Lower leg skin (tissue), 4 donors: Measurements from ENCODE around the gene METRNL. TPM values are rescaled to one million over a fixed set of nuclear protein-coding genes. Genes with fewer than 3 reads are reported as not detected.

Experiments
- DNase-seq, 2 donors: peaks; one replicate each; pipeline ENCODE4 v3.0.0-alpha.2; 2019; ENCODE audit warnings: low spot score in 2 of 2
- H3K4me3 ChIP-seq: fragments of 200-600 bp; sonication (generic); 2 replicates; pipeline ENCODE4 v1.5.1; 2017; ENCODE audit warnings: mild to moderate bottlenecking, low read depth; ENCODE audit not compliant: poor library complexity, severe bottlenecking
- CTCF ChIP-seq, 3 donors: fragments of 450-650 bp; IDR thresholded peaks; one replicate each; pipeline ENCODE4 v1.5.1; 2016; ENCODE audit warnings: antibody characterized with exemption in 3 of 3, mild to moderate bottlenecking in 3 of 3, moderate library complexity in 2 of 3
- POLR2A ChIP-seq, 2 donors: fragments of 450-650 bp; IDR thresholded peaks; one replicate each; pipeline ENCODE4 v1.6.1; 2016 to 2017; ENCODE audit warnings: antibody characterized with exemption in 2 of 2, mild to moderate bottlenecking in 1 of 2, moderate library complexity in 1 of 2
- WGBS, 2 donors: methylation state at CpG; one replicate each; pipeline ENCODE4 v1.1.5; 2018; 5-methylcytosine and 5-hydroxymethylcytosine counted together
- intact Hi-C: fragments of 100-400 bp; cut with DNase I; formaldehyde crosslinking; loops from one replicate; pipeline ENCODE4 v1.15.0; 2023; ENCODE audit warnings: low total_unique reads
- total RNA-seq, 4 donors: library from RNA; depleted of rRNA; stranded (reverse); fragments of >200 nt; gene quantifications; one replicate each; pipeline ENCODE4 v1.1.0, GENCODE V29; 2016

METRNL gene
- total RNA-seq, 4 donors from 2014 or later, result 208 to 343 (median 296) TPM

GRCh38 chr17:83109793-83110645, 30.6 kb downstream of the METRNL start:
- DNase-seq, result peak; percentile 89 to 98
- intact Hi-C loops, result no loop called here
- TF ChIP-seq CTCF (IDR thresholded peaks at IDR 0.05), result no peak
- TF ChIP-seq POLR2A (IDR thresholded peaks at IDR 0.05), result no peak
- 14 to 18% methylated on average over 34 to 35 of the region's 37 CpGs for WGBS, 2 donors
- no peak overlapping the region for H3K4me3 ChIP-seq

- WGBS, 2 donors, result 6 to 10% methylated on average over 16 of the region's 16 CpGs
- H3K4me3 ChIP-seq, result no peak overlapping the region
- intact Hi-C loops, result no loop called here
- TF ChIP-seq POLR2A (IDR thresholded peaks at IDR 0.05) (no peak), CTCF (IDR thresholded peaks at IDR 0.05) (no peak)
- peak in 1 of 2 donors; percentile 55 for DNase-seq
These were observed 31.3 kb downstream of the METRNL start for GRCh38 chr17:83110735-83111134.

GRCh38 chr17:83111516-83112282, 32.3 kb downstream of the METRNL start:
- no peak overlapping the region for H3K4me3 ChIP-seq
- intact Hi-C loops, result no loop called here
- DNase-seq, result no peak
- TF ChIP-seq CTCF (IDR thresholded peaks at IDR 0.05), result no peak
- no peak for TF ChIP-seq POLR2A (IDR thresholded peaks at IDR 0.05)
- 74 to 77% methylated on average over 33 to 34 of the region's 35 CpGs for WGBS, 2 donors

- intact Hi-C loops, result no loop called here
- 87% methylated on average over 11 of the region's 11 CpGs for whole genome bisulfite sequencing, 2 donors
These were observed 34.0 kb downstream of the METRNL start for GRCh38 chr17:83113381-83113780.

GRCh38 chr17:83113792-83114191, 34.4 kb downstream of the METRNL start:
- WGBS, 2 donors, result 91 to 95% methylated on average over 22 of the region's 22 CpGs
- intact Hi-C loops, result no loop called here

More at GRCh38 chr17:83113381-83113780, 34.0 kb downstream of the METRNL start:
- no peak overlapping the region for H3K4me3 ChIP-seq
- no peak for TF ChIP-seq POLR2A (IDR thresholded peaks at IDR 0.05)
- TF ChIP-seq CTCF (IDR thresholded peaks at IDR 0.05), result no peak
- DNase-seq, result no peak

More at GRCh38 chr17:83113792-83114191, 34.4 kb downstream of the METRNL start:
- DNase-seq, result no peak
- TF ChIP-seq CTCF (IDR thresholded peaks at IDR 0.05), result no peak
- TF ChIP-seq POLR2A (IDR thresholded peaks at IDR 0.05), result no peak
- H3K4me3 ChIP-seq, result no peak overlapping the region
